AG09309 (cell line): Measurements from ENCODE around the gene TUBGCP2.

ENCODE experiments used
- DNase-seq: peaks from one replicate; pipeline ENCODE4 v3.0.0-alpha.2; 2010; ENCODE audit warnings: low read depth
- H3K4me3 ChIP-seq: 2 replicates; pipeline ENCODE4 v1.5.1; 2011; ENCODE audit warnings: mild to moderate bottlenecking, low read depth, low read length, moderate library complexity; ENCODE audit not compliant: control insufficient read depth
- TF ChIP-seq, protein P1 (sequence below): IDR thresholded peaks from 2 replicates; pipeline ENCODE4 v1.5.1; 2011; ENCODE audit warnings: mild to moderate bottlenecking, low read depth, low read length, inconsistent platforms; ENCODE audit not compliant: insufficient read depth, control insufficient read depth; ENCODE audit errors: missing control alignments

TUBGCP2 gene

DNA sequence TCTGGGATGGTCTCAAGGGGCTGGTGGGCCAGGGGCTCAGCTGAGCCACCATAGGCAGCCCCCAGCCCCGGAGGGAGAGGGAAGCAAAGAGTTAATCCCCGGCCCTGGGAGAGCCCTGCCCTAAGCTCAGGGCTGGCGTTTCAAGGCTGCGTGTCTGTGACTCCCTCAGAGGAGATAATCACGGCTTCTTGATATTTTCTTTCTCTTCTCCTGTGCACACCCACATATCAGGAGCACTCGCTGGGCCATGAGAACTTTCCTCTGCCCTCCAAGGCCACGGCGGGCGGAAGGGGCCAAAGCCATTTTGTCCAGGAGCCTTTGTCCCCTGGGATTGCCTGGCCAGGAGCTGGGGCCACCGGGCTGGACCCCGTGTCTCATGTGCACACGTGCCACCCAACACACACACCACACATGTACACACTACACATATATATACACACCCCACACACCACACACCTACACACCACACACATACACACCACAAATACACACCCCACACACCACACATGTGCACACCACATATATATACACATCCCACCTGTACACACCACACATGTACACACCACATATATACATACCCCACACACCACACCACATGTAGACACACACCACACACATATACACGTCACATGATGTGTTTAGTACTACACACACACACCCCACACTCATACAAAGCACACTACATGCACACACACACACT lies 54.1 kb downstream of the TUBGCP2 start:
- TF ChIP-seq, protein P1, sequence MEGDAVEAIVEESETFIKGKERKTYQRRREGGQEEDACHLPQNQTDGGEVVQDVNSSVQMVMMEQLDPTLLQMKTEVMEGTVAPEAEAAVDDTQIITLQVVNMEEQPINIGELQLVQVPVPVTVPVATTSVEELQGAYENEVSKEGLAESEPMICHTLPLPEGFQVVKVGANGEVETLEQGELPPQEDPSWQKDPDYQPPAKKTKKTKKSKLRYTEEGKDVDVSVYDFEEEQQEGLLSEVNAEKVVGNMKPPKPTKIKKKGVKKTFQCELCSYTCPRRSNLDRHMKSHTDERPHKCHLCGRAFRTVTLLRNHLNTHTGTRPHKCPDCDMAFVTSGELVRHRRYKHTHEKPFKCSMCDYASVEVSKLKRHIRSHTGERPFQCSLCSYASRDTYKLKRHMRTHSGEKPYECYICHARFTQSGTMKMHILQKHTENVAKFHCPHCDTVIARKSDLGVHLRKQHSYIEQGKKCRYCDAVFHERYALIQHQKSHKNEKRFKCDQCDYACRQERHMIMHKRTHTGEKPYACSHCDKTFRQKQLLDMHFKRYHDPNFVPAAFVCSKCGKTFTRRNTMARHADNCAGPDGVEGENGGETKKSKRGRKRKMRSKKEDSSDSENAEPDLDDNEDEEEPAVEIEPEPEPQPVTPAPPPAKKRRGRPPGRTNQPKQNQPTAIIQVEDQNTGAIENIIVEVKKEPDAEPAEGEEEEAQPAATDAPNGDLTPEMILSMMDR: no peak
- DNase-seq: no peak
- H3K4me3 ChIP-seq: no peak overlapping the region

DNA sequence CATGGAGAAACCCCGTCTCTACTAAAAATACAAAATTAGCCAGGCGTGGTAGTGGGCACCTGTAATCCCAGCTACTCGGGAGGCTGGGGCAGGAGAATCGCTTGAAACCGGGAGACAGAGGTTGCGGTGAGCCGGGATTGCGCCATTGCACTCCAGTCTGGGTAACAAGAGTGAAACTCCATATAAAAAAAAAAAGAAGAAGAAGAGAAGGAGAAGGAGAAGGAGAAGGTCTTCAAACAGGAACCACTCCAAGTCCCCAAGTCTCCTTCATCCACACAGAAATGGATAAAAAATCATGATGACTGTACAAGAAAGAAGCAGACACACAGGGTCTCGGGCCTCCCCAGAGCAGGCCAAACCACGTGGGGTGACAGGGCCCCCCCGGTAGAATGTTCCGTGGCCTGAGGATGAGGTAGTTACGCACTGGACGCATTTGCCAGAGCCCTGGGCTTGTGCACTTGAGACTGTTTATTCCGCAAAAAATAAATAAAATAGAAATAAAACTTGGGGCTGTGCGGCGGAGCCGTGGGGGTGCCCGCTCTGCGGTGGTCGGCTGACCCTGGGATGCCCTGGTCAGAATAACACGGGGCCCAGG lies 55.2 kb downstream of the TUBGCP2 start:
- H3K4me3 ChIP-seq: no peak overlapping the region
- TF ChIP-seq, protein P1: no peak
- no peak for DNase-seq

DNA sequence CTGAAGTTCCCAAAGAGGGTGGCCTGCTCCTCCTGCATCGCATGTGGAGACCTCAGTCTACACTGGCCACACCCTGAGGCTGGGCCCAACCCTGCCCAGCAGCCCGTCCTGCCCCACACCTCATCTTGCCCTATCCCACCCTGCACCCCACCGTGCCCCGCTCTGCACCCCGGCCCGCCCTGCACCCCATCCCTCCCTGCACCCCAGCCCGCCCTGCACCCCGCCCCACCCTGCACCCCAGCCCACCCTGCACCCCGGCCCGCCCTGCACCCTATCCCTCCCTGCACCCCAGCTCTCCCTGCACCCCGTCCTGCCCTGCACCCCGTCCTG lies 56.5 kb downstream of the TUBGCP2 start:
- TF ChIP-seq, protein P1: no peak
- H3K4me3 ChIP-seq: no peak overlapping the region
- no peak for DNase-seq

DNA sequence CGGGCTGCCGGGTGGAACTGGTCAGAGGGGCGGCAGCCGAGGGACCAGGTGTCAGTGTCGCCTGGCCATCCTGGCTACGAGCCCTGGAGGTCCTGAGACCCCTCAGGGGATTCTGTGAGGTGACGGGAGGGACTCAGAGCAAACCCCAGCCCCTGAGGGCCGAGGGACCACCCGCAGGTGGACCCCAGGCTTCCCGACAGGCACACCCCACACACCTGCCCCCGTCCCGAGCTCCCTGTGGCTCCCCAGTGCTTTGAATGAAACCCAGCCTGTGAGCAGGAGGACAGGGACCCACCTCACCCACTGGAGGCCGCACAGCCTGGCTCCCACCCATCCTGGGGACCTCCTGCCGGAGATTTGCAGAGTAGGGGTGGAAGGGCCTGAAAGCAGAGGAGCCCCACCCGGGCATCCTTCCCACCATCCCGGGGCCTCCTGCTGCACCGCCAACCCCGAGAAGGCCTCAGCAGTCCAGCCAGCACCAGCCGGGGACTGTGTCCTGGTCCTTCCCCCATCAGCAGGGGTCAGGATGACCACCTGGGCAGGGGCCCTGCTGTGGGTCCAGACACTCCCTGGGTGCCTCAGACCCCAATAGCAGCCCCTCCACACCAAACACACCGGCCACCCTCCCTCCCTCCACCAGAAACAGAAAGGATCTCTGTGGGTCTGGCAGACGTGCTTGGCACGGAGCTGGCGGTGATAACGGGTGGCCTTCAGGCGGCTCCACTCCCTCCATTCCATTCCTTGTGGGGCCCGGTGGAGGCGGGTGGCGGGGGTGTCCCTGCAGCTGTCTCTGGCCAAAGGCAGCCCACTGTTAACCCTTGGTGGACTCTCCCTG lies 57.1 kb downstream of the TUBGCP2 start:
- TF ChIP-seq, protein P1: no peak
- DNase-seq: no peak
- no peak overlapping the region for H3K4me3 ChIP-seq

DNA sequence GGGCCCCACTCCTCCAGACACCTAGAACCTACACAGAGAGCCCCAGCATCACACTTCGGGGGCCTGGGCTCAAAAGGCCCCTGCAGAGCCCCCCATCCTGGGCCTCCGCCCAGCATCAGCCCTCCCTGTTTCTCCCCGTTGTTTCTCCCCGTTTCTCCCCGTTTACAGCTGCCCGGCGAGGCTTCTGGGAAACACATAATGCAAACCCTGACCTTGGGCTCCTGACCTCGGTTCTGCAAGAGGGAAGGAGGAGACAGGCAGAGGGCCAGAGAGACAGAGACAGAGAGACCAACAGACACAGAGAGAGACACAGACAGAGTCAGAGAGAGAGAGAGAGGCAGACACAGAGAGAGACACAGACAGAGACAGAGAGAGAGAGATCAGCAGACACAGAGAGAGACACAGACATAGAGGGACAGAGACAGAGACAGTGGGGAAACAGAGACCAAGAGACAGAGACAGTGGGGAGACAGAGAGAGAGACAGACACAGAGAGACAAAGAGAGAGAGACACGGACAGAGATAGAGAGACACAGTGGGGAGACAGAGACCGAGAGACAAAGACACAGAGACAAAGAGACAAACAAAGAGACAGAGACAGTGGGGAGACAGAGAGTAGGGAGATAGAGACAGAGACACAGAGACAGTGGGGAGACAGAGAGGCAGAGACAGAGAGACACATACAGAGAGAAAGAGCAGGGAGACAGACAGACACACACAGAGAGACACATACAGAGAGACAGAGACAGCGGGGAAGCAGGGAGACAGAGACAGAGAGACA lies 58.5 kb downstream of the TUBGCP2 start:
- TF ChIP-seq, protein P1: no peak
- H3K4me3 ChIP-seq: no peak overlapping the region
- DNase-seq: no peak

DNA sequence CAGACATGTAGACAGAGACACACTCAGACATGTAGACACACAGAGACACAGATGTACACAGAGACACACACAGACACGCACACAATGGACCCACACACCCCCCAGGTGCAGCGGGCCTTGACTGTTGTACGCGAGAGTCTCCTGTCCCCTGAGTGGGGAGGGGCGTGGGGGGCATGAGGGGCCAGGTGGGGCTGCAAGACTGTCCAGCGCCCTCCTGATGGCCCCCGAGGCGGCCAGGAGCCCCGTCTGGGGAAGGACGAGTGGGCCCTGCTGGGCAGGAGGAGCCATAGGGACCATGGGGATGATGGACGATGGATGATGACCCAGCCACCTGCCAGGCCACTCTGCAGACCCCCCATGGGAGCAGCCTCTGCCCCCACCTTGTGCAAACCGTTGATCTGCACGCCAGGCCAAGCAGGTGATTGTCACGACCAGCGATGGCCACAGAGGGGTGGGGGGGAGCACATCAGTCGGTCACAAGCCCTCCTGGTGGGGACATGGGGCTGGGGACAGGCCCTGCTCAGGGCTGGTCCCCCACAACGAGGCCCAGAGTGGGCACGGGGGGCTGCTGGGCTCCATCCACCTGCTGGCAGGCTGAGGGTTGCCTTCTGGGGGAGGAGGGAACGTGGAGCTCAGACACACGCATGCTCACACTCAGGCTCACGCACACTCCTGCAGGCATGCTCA lies 59.4 kb downstream of the TUBGCP2 start:
- H3K4me3 ChIP-seq: no peak overlapping the region
- TF ChIP-seq, protein P1: no peak
- DNase-seq: no peak
